Activated CD4-positive, alpha-beta T cell treated with anti-CD3 and anti-CD28 coated beads for 24 hours (primary cell): ENCODE results near the gene NAV3.

ENCODE experiments used
- DNase-seq, 2 donors: peaks; one replicate each; pipeline ENCODE4 v3.0.0-alpha.2; 2020; ENCODE audit warnings: low read depth in 2 of 2

NAV3 gene

DNA sequence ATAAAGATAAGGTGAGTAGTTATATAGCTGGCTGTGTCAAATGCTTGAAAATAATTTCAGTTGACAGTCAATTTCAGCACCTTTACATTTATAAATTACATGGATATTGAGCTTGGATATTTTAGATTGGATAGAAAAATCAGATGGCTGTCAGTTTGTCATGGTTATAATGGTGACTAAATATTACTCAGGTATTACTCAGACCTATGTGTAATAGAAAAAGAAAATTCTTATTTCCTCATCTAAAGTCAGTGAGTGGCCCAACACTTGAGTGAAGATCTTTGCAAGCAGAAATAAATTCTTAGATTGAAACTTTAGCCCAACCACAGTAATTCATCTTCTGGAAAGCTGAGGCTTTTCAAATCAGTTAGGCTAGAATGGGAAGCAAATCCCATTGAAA lies 354.4 kb downstream of the NAV3 start:
- no peak for DNase-seq

DNA sequence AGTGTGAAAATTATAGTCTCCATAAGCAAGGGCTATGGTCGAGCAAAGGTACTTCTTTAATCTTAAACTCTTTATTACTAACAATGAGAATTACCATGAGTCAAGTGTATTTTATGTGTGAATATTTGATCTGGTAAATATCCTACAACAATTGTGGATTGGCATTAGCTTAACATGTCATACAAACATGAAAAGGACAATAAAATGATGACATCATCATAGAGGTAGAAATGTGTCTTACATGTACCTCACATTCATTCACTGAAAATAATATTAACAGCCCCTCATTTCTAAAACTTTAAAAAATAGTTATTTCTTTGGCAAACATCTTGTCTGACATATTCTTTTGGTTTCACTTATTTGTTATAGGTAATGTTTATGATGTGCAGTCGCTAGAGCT lies 355.0 kb downstream of the NAV3 start:
- DNase-seq: no peak

DNA sequence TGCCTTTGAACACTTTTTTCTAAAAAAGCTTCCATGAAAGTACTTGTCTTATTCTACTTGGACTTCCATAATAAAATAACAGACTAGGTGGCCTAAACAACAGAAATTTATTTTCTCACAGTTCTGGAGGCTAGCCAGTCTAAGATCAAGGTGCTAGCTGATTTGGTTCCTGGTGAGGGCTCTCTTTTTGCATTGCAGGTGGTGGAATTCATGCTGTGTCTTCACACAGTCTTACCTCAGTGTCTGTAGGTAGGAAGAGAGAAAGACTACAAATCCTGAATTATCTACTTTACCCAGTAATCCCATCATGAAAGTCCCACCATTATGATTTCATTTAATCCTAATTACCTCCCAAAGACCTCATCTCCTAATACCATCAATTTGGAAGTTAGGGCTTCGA lies 356.0 kb downstream of the NAV3 start:
- DNase-seq: no peak

DNA sequence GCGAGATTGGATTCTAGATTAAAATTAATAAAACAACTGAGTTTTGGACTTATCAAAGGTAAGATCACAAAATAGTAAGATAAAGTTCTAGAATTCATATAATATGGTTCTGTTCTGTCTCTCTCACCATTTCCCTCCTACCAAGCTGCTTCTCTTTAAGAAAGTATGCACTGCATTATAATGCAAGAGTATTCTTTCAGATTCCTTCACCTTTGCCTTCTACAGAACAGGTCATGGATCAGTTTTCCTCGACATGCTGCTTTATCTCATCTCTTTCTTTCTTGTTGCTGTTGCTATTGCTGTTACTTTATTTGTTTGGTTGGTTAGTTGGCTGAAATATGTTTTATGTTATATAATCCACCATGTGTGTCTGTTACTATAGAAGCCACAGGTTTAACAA lies 357.0 kb downstream of the NAV3 start:
- no peak for DNase-seq

DNA sequence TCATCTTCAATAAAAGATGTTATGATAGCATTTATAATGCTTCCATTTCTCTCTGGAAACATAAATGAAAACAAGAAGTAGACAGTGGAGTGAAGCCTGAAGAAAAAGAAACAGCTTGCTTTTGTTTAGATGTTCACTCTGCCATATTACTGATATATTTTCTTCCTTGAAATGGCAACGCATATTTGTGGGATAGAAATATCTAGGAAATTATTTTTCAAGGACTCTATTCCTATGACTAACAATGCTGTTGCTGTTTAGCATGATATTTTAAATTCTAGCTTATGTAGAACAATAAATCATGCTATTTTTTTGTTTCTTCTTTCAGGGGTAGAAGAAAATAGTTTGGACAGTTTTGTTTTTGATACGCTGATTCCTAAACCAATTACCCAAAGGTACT lies 359.0 kb downstream of the NAV3 start:
- DNase-seq: no peak

DNA sequence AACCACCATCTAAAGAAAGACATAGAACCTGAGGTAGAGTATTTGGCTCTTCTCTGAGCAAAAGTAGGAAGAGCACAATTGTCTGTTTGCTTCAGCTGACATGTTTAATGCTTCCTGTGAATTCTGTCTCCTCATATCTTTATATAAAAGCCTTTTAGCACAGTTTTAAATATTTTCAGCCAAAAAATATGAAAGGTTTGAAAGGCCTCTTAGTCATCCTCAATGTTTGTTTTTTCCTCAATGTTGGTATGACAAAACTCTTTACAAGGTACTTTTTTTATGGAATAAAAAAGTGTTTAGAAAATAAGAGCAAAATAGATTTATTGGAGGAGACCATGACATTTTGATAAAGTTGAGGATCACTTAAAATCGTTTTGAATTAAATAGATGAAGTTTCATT lies 360.9 kb downstream of the NAV3 start:
- no peak for DNase-seq

DNA sequence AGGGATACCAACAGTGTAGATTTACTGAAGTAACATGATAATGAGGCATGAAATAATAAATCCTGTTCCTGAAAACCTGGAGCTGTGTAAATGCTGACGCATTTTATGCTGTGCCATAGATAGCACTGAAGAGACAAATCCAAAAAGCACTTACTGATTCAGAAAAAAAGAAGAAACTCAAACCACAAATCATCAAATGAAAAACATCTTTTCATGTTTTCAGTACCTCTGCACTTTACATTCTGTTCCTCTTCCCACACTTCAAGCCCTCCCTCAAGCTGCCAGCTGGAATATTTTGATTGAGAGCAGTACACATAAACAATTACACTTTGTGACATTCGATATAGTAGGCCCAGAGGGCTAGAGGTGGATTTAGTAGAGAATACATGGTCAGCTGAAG lies 362.3 kb downstream of the NAV3 start:
- no peak for DNase-seq

DNA sequence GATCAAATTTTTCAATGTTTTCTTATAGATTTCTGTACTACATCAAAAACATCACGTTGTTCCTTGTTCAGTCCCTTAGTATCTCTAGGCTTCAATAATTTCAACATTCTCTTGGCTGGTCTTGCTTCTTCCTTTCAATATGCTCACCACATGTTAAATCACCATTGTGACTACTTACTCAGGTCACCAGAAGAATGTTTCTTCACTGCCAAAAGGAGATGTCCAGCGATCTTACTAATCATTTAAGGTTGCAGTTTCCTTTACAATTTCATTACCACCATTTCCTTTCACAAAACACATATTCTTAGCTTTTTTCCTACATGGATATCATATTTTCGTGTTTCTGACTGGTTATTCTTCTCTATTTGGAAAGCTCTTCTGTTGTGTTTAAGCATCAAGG lies 363.8 kb downstream of the NAV3 start:
- no peak for DNase-seq

DNA sequence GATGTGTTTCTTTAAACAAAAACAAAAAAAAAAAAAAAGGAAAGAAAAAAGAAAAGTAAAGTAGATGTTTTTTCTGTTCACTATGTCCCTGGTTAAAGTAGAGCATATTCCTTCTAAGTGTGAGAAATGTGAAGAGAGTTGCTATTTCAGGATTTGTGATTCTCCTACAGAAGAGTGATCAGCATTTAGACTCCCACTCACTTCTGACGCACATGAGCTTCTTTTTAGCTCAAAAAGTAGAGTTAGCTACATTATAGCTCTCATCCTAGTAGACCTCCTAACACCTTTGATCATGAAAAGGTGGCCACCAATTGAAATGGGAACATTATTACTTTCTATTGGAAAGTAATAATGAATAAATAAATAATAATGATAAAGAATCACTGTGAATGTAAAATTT lies 368.2 kb downstream of the NAV3 start:
- no peak for DNase-seq

DNA sequence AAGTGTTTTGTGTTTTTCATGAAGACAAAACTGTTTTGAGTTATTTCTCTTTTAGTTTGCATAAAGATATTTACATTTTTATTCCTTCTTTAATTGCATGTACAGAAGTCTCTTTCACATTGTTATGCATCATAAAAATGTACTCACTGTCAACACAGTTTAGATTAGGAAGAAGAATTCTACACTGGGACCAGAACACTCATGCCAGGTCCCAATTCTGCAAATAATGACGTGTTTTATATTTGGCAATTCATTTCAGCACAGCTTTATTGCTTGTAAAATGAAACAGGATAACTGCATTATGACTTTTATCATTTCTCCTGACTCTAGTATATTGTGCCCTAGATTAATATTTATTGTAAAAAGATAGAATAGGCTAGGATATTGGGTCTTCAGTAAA lies 369.2 kb downstream of the NAV3 start:
- no peak for DNase-seq

DNA sequence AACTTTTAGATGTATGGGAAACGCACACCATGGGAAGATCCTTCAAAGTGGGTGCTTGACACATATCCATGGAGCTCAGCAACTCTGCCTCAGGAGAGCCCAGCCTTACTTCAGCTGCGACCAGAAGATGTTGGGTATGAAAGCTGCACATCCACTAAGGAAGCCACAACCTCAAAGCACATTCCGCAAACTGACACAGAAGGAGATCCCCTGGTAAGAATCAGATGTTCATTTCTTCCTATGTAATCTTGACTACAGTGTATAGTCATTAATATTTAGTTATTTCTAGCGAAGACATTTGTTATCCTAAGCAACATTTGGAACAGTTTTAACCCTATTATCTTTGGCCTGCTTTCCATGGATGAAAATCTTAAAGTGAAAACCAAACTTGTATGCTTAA lies 374.2 kb downstream of the NAV3 start:
- DNase-seq: no peak

DNA sequence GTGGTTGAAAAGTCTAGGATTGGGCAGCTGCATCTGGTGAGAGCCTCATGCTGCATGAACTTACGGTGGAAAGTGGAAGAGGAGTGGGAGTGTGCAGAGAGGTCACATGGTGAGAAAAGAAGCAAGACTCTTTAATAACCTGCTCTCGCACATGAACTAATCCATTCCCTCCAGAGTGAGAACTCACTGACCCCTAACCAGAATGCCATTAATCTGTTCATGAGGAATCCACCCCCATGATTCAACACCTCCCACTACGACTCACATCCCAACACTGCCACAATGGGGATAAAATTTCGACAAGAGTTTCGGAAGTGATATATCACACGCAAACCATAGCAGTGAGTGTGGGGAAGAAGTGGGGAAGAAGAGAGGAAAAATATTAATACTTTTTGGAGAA lies 377.4 kb downstream of the NAV3 start:
- no peak for DNase-seq

DNA sequence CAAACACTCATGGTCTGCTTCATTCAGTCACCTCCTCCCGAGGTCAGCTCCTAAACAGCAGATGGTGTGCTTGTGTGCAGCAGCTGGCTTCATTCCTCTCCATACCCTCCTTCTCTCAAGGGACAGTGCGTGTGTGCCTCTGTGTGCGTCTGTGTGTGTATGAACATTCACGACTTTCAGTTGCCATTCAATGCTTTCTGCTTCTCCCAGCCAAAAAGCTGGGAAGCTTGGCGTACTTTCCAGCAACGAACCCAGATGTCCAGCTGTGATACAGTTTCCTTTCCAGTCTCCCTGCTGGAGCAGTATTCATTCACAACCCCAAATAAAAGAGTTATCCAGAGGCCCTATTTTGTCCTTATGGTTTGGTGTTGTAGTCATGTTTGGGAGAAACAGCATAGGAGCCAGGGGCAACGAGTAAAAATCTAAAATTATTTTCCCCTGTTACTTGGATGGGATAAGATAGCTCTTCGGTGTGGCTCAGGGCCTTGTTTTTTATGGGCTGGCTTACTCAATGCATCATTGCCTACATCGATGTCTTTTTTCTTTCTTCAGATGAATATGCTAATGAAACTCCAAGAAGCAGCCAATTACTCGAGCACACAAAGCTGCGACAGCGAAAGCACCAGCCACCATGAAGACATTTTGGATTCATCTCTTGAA lies 379.3 kb downstream of the NAV3 start:
- no peak for DNase-seq

DNA sequence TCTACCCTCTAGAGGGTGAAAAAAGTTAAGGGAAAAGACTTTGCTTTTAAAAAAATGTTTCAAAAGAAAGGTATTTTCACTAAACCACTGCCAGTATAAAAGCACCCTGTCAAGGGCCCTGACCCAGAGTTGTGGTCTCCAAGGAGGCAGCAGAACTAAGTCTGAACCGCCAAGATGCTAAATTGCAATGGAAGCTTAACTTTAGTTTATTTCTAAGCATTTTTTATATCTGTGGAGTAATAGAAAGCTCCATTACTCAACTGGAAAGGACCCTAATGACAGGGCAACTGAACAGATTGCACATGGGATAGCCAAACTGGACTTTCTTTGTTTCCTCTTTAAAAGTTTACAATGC lies 379.8 kb downstream of the NAV3 start:
- no peak for DNase-seq

DNA sequence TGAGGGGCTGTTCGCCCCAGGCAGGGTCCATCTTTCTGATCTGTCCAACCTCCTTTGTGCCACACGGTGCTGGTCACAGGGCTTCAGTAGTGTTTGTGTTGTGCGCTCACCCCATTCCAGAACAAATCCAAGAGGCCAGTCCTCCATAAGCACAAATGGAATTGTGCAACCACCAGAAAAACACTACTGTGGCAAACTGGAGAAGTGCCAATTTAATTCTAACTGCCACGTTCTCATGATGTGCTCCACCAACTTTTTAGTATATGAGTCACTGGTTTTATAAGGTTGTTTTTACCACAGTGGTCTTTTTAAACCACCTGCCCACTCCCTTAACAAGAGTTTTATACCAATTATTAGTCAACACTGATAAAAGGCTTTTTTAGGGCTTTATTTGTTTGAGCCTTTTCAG lies 380.2 kb downstream of the NAV3 start:
- DNase-seq: no peak

DNA sequence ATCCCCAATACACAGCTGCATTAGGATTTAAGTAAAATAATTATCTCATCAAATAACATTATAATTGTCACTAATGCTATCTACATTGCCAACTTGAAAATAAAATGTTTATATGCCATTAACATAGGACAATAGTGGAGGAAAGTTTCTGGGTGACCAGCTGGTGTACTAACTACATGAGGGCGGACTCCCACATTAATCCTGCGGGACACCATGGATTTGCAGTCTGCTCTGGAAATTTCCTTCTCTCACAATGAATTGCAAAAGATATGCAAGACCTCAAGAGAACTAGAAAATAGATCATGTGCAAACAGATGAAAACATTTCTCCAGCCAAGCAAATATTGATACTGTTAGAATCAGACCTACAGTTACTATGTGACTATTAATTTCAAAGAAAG lies 390.1 kb downstream of the NAV3 start:
- no peak for DNase-seq

DNA sequence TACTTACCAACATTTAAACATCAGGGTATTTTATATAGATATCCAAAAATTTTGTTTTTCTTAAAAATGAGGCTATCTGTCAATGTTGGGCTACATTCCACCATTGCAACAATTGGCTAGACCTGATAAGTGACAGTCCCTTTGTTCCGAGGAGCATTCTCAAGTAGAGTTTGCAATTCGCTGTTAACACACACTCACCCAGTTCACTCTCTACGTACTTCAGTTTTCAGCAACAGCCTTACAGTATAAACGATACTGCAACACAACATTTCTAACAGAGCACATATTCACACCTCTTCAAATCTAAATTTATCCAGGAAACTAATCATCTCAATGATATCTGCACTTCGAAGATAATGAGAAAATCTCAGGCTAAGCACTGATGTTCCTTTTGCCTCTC lies 393.5 kb downstream of the NAV3 start:
- no peak for DNase-seq

DNA sequence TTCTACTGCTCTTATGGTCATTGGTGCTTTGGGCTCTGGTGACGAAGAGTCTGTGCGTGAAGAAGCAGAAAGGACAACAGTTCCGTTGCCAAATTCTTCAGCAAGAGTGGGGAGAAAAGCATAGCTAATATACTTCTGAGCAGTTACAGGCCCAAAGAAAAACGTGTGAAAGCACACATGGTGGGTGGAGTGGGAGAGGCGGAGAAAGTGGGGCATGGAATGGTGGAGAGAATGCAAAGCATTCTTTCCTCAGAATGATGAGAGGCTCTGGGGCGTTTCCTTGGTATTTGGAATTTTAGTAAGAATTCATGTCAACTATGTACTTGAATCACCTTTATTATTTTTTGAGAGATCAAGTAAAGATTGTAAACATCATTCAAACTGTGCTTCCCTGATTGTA lies 396.1 kb downstream of the NAV3 start:
- no peak for DNase-seq

DNA sequence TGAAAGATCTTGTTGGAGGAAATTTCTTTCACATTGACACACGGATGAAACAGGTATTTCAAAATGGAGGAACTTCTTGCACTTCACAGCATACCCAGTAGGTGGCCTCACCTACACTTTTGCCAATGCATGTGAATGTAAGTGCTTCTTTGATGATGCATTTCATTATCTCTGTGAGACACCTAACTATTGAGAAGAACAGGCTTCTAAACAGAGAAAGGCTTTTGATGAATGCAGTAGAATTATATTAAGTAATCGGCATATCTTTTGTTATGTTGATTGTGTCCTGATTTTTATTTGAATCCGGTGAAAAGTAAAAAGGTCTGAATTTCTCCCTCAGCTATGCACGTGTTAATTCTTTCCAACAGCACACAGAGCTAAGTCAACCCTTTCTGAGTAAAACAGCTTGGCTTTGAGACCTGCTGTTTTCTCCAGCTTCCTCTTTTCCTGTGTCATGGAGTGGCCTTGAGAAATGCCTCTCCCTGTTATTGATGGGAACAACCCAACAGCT lies 399.0 kb downstream of the NAV3 start:
- no peak for DNase-seq

DNA sequence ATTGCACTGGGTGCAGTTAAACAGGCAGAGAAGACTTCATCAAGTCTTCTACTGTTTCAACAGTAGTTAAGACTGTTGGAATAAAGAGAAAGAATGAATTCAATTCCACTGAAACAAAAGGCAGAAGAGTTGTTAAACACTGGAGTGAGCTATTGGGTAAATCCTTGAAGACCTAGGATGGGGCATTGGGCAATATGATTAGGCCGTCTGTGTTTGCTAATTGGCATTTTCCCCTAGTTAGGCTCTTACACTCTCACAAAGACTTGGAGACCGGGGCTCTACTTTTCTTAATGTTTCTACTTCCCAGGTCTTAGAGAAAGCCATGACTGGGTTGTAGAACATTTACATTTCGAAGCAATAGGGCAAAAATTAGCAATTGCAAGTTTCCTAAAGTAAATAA lies 402.1 kb downstream of the NAV3 start:
- DNase-seq: no peak

DNA sequence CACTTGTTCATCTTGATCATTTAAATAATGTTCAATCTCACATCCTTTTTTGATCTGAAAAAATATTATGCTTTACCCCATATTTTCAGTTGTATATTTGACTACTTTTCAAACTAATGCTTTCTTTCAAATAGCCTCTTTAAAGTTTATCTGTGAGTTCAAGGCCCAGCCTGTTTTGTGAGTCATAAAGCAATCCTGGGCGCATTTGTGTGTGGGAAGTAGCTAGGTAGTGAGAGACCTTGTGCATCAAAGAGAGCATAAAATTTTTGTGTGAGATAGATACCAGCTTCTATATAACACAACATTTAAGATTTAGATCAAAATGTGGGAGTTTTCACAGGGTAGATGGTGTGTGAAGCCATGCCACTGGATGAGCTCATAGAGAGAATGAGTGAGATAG lies 405.6 kb downstream of the NAV3 start:
- no peak for DNase-seq

DNA sequence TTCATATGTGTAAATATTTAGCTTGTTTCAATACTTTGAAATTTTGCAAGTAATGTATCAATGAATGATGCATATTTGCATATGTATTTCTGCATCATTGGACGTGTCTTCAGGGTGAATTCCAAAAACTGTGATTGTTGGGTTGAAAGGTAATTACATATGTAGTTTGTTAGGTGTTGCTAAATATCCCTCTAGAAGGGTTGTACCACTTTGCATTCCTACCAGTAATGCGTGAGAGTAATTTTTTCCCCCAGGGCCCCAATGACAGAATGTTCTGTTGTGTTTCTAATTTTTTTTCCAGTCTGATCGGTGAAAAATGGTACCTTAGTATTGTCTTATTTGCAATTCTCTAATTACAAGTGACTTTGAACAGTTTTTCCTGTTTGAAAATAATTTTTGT lies 408.9 kb downstream of the NAV3 start:
- no peak for DNase-seq

DNA sequence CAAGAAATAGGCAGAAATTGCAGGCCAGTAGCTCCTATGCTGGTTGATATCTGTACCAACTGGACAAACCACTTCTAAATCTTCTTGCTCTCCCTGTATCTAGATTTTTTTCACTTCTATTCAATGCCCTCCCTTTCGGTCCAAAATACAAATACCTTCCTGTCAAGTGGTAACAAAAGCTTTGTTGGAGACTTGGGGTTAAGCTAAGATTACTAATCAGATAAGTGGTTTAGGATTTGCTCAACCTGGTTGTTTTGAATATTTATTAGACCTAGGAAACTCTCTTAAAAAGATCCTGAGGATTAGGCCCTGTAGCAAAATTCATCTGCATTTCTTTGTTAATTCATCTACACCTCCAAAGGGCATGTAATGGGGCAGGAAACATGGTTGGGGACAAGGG lies 410.1 kb downstream of the NAV3 start:
- DNase-seq: no peak

DNA sequence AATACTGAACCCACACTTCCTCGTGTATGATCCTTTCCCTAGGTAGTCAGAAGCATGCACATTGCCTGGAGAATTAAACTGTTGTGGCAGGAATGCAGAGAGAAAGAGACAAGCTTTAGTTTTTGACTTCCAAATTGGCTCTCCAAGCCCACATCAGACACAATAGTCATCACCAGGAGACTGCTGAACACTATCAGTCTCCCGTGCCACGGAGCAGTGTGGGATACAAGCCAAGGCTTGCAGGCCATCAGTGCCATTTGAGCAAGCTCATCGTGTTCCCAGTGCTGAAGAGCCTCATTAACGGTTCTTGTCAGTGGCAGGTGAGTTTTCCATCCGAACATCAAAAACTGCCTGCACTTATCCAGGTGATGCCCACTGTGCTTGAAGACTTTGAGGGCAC lies 410.8 kb downstream of the NAV3 start:
- DNase-seq: no peak
